ENCODE data around the gene TBC1D20.

TBC1D20 gene

DNA sequence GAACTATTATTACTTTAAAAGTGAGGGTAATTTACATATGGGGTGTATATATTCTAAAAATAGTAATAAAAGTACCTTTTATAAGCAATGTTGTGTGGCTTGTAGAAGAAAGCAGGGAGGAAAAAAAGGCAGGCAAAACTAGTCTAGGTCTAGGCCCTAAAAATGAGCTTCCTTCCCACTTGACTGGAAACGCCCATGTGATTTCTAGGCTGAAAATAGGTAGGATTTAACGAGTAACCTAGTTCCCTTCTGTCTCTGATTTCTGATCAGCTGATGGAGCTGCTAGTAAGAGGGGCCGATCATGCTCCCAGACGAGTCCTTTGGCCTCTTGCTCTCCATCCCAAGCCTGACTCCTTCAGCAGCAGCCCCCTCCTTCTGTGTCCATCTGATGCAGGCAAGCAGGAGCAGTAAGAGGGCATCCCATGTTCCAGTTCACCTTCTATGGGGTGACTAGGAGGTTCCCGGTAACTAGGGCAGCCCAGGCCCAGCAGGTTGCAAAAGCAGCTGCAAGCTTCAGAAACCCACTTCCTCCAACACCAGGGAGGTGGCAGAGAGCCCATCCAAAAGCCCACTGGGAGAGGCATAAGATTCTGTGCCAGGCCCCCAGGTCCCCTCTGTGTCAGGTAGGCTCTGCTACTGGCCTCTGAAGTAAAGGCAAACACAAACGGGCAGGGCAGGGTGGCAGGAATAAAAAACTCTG is 24.4 kb downstream of the TBC1D20 start:
- DNase-seq (ENCODE audit: low spot score): no peak

DNA sequence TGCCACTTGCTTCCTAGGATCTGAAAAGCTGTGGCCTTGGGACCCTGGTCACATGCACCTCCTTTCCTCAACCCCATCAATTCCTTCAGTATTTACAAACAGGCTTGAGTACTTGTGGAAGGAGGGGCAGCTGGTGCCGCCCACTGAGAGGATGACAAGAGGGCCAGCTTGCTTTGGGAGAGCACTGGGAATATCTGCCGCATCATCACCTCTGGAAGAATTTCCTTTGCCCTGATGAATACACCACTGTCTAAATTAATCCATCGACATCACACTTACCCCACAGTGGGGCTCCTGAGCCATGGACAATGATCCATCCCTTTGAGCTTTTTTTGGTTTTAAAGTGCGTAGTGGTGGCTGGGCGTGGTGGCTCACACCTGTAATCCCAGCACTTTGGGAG is 25.9 kb downstream of the TBC1D20 start:
- DNase-seq (ENCODE audit: low spot score): no peak

DNA sequence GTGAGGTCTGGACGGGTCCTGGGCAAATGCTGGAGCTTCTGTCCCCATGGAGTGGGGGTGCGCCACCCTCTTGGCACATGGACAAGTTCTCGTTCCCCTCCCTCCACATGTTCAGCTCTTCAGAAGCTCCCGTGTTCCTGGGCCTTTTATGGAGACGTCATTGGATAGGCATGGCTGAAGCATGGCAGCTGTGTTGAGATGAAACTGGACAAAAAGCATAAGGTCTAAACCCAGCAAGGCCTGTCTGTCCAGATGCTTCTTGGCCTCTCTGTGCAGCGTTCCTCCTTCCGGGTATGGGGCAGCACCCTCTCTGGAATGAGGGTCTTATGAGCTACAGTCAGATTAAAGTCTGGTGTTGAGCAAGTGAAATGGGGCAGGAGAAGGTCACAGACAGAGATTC is 26.8 kb downstream of the TBC1D20 start:
- no peak for DNase-seq (ENCODE audit: low spot score)

DNA sequence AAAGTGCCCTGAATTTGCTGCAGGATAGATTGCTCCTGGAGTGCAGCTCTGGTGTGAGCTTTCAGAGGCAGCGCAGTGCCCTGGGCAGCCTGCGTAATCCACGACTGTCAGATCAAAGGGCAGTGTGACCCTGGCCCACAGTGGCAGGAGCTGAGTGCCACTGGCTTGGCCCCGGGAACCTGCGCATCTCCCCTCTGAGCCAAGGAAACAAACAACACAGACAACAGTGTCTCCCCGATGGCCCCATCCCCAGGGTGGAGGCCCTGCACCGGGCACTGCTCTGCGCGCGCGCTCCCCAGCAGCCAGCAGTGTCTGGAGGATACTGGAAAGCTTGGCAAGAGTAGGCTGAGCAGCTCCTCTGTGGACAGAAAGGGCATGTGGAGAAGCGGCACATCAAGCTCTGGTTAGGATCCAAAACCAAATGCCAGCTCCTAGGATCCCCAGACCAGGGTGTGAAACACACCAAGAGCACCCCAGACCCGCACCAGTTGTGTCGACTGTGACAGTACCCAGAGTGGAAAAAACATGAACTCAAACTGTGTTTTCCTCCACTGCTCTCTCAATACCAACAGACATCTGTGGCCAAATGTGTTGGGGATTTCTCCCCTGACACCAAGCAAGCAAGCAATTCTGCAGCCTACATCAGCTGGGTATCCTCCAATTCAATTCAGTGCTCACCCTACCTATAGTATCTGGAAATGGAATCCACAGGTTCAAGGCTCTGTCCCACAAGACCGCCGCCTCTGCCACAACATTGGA is 27.5 kb downstream of the TBC1D20 start:
- no peak for DNase-seq (ENCODE audit: low spot score)

DNA sequence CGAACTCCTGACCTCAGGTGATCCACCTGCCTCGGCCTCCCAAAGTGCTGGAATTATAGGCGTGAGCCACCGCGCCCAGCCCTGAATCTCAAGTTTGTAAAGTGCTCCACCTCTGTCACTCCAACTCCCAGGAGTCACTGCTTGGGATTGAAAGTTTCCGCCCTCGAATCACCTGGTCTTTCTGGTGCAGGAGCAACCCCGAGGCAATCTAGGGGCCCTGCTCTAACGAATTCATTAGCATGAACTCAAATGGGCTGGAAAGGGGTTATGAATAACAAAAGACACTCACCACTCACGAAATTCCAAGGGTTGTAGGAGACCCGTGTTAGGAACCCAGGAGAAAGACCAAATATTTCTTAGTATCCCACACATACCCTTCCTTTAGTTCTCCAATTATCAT is 28.1 kb downstream of the TBC1D20 start:
- DNase-seq (ENCODE audit: low spot score): no peak

DNA sequence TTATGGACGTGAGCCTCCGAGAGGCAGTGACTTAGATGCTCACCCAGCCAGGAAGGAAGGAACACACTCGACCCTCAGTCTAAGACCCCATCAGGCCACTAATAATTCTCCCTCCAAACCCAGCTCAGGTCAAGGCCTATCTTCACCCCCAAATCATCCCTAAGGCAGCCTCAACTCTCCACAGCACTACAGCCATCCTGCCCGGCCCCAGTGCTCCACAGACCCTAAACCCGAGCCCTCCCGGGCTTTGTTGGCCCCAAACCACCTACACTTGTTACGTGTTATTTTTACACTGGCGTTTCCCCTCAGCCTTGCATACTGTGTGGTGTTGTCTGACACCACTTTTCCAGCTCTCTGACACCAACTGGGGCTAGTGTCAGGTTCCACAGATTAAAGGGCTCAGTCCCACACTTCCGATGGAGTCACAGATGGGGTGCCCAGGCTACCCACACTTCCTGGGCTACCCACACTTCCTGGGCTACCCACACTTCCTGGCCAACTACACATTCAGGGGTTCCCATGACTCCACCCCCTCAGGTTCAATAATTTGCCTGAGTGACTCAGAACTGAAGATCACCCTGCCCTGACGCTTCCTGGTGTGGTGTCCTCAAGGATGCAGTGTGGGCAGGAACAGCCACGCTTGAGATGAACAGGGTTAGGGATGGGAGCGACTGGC is 28.9 kb downstream of the TBC1D20 start:
- peak; percentile 43 for DNase-seq (ENCODE audit: low spot score)

DNA sequence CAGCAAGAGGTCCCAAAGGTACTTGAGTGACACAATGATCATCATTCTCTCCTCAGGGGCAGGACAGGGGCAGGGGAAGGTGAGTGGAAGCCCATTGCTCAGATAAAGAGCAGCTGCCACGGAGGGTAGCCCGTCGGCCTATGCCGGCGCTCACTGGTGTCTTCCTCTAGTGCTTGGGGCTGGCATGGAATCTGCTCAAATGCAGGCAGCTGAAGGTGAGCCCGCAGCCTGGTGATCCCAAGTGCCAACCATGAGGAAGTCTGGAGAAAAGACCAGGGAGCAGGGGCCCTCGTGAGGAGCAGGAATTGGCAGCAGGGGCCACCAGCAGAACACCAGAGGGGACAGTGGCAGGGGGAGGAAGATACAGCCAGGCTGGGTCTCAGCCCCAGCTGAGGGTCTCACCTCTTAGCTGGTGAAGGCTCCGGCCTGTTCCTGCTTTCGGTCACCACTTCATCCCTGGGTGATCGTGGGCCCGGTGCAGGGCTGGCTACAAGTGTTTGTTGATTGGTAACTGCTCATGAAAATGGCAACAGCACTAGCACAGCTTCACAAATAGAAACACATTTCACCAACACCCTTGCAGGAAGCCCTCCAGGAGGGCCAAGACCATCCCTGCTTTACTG is 29.5 kb downstream of the TBC1D20 start:
- DNase-seq (ENCODE audit: low spot score): no peak

DNA sequence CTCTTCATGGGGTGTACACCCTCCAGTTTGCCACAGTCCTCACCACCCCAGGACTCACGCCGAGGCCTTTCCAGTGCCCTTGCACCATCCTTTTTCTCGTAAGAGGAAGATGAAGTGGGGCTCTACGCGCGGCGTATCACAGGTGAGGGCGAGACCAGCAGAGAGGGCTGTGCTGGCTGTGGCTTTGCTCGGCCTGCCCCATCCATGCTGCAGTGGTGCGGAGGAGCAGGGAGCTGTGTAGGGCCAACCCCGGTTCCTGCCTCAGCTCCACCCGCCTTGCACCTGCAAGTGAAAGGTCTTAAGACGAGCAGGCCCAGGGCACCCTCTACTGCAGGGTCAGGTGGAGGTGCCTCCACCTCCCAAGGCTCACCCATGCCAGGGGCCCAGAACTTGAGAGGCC is 30.1 kb downstream of the TBC1D20 start:
- no peak for DNase-seq (ENCODE audit: low spot score)

DNA sequence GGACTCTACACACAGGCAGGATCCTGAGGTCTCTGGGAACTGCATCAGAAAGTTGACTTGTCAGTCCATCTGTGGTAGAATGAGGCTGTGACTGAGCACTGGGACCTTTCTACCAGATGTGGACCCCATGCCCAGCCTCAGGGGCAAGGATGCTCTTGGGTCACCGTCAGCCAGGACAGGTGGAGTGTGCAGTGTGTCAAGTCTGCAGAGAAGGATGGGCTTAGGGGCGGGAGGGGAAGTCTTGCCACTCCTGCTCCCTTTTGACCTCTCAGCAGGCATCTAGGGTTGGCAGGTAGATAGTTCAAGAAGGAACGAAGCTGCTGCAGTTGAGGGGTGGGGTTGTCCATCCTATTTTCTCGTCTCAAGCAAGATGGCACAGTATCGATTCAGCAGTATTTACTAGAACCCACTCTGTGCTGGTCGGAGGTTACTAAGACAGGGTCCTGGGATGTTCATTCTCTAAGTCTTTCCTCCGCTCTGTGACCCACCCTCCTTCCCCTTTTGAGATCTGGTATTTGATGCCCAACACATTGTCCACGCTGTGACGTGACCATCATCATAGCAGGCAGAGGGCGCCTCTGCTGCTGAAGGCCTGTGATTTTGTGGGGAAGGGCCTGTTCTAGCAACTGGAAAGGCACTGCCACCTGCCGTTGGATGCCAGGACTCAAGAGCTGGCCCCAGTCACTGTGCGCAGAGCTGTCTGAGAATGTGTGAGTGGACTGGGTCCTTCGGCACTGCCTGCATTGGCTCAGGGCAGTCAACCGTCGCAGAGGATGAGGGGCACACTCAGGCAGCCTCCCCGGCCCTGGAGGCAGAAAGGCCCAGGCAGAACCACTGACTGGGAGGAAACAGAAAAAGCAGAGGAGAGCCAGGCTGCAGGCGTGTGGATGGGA is 31.1 kb downstream of the TBC1D20 start:
- peak; percentile 26 for DNase-seq (ENCODE audit: low spot score)

DNA sequence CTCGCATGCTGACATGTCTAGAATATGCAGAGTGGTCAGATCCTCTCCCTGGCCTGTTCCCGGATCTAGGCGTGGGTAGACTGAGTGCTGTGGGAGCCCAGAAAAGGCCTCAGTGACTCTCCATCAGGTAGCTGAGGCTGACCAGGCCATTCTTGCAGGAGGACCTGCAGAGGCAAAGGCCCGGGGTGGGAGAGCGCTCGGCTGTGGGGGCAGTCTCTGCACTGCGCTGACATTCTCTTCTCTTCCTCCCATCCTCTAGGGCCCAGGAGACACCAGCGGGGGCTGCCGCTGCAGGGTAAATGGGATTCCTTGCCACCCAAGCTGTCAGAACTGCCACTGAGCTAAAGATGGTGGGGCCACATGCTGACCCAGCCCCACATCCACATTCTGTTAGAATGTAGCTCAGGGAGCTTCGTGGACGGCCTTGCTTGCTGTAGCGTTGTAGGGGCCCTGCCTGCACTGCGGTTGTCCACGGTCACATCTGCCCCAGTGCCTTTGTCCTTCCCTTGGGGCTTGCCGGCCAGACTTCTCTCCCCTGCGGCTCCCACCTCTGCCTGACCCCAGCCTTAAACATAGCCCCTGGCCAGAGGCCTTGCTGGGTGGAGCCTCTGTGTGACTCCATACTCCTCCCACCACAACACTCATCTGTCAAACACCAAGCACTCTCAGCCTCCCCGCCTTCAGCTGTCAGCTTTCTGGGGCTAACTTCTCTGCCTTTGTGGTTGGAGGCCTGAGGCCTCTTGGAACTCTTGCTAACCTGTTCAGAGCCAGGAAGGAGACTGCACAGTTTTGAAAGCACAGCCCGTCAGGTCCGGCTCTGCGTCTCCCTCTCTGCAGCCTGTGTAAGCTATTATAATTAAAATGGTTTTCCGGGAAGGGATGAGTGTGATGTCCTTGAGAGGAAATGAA is 32.0 kb downstream of the TBC1D20 start:
- DNase-seq (ENCODE audit: low spot score): no peak

DNA sequence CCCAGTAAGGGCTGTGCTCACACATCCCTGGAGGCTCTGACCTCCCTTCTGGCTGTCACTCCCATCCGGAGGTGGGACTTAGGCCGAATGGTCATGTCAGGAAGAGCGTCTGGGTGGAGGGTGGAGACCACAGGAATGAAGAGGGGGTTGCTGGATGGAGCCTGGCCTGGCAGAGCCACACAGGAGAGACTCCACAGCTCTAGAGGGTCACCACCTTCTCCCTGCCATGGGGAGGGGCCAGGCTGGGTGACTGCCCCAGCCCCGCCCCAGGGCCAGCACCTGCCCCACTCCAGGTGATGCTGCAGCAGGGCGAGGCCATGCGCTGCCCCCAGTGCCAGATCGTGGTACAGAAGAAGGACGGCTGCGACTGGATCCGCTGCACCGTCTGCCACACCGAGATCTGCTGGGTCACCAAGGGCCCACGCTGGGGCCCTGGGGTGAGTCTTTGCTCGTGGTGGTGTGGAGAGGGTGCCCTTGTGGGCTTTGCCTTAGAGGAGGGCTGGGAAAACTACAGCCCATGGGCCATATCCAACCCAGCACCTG is 33.6 kb downstream of the TBC1D20 start:
- no peak for DNase-seq (ENCODE audit: low spot score)

DNA sequence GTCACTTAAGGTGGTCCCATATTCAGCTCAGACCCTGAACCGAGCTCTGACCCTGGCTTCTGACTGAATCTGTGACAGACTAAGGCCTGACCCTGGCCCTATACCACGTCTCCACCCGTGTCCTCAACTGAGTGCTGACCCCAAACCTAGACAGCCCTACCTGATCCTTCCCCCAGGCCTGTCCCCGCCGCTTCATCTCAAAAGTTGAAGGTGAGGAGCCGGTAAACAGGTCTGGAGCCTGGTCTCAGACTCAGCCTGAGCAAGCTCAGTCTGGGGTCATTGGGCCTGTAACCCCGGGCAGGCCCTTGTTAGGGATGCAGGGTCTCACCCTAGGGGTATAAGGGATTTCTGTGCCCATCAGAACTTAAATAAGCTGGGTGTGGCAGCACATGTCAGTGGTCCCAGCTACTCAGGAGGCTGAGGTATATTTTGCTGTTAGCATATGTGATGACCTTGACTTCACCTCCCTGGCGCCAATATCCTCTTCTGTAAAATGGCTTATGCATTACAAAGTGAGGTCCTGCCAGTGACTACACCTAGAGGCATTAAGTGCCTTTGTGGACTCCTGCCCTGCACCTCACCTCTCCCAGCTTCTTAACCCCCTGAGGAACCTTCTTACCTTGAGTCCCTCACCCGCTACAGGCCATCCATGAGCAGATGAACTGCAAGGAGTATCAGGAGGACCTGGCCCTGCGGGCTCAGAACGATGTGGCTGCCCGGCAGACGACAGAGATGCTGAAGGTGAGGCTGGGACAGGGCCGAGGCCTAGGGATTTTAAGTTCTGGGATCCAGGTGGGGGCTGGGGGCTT is 34.3 kb downstream of the TBC1D20 start:
- DNase-seq (ENCODE audit: low spot score): no peak

DNA sequence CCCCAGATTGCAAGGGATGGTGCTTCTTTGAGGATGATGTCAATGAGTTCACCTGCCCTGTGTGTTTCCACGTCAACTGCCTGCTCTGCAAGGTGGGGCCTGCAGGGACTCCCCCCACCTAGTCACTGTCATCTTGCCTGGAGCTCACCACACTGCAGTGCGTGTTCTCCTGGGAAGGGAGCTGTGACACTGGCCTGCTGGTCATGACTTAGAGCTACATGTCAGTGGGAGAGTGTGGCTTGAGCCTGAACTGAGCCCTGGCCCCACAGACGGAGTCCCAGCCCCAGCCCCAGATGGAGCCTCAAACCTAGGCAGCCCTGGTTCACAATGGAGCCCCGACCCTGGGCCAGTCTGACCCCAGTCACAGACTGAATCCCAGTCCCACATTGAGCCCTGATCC is 34.9 kb downstream of the TBC1D20 start:
- DNase-seq (ENCODE audit: low spot score): no peak

DNA sequence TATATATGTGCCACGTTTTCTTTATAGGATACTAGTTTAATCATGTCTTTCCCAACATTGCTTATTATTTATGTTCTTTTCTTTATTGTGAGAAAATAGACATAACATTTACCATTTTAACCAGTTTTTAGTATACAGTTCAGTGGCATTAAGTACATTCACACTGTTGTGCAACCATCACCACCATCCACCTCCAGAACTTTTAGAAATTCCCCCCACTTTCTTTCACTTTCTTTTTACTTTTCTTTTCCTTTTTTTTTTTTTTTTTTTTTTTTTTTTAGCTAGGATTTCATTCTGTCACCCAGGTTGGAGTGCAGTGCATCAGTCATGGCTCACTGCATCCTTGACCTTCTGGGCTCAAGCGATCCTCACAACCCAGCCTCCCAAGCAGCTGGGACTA is 35.8 kb downstream of the TBC1D20 start:
- no peak for DNase-seq (ENCODE audit: low spot score)

DNA sequence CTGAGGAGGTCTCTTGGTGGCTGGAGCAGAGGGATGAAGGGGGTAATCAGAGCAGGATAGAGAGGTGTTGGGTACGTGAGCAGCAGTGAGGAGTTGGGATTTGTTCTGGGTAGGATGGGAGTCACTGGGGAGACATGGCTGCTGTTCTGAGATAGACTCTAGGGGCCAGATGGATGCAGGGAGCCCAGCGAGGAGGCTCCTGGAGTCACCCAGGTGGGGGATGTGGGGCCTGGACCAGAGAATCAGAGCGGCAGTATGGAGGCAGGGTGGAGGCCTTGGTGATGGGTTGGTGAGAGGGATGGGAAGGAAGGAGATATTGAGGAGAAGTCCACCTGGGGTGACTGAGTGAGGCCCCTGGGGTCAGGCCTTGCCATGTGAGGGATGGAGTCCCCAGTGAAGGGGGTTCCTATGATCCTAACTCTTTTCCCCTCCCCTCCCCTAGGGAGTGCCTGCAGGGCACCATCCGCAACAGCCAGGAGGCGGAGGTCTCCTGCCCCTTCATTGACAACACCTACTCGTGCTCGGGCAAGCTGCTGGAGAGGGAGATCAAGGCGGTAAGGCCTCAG is 40.6 kb downstream of the TBC1D20 start:
- no peak for DNase-seq (ENCODE audit: low spot score)

DNA sequence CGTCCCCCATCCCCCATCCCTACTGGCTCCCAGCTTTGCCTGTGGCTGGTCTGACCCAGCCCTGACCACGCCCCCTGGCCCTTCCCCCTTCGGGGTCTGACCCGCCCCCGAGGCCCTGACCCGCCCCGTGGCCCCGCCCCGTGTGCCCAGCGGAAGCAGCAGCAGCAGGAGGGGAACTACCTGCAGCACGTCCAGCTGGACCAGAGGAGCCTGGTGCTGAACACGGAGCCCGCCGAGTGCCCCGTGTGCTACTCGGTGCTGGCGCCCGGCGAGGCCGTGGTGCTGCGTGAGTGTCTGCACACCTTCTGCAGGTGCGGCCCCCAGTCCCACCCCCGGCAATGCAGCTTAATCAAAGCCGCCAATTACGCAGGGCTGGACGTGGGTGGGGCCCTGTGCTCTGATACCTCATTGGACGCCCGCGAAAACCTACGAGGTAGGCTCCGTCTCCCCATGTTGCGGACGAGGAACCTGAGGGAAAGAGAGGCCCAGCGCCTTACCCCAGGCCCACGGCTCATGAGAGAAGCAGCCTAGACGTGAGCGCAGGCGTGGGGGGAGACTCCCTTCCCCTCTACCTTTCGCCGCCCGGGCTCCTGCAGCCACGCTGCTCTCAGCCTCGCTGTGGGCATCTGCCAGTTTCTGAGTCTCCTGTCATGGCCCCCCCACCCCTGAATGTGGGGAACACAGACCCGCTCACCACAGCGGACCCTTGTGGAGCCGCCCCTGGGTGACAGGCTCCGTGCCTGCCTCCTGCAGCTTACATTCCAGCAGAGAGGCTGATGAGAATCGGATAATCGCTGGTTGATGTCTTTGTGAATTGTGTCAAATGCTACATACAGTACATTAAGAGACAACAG is 41.4 kb downstream of the TBC1D20 start:
- no peak for DNase-seq (ENCODE audit: low spot score)

DNA sequence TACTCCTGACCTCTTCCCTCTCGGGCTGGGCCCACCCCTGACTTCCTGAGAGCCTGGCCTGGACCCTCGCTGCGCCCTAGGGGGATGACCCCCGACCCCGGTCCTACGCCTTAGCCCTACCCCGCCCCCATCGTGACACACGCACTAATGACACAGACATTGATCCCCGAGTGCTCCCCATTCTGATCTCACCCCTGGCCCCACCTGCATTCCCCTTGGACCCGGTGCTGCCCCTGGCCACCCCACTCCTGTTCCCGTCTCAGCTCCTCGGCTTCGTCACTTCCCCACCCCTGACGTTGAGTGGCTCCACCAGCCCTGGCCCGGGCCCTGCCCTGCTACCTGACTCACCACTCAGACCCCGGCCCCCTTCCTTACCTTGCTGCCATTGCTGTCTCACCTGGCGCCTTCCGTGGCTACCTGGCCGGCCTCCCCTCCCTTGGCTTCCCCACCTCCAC is 42.1 kb downstream of the TBC1D20 start:
- no peak for DNase-seq (ENCODE audit: low spot score)

DNA sequence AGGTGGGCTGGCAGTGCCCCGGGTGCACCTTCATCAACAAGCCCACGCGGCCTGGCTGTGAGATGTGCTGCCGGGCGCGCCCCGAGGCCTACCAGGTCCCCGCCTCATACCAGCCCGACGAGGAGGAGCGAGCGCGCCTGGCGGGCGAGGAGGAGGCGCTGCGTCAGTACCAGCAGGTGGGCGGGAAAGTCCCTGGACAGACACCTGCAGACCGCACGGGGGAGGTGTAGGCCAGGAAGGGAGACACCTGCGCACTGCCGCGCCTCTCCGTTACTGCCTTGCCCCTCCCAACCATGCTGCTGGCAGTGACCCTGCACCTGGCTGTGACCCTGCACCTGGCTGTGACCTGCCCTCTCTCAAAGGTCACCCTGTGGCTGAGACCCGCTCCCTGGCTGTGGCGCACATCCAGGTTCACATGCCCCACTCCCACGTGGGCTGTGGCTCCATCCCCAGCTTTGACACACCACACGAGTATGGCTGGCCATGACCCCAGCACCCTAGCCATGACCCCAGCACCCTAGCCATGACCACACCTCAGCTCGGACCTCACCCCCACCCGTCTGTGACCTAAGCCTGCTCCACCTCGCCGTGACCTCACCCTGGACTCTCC is 42.7 kb downstream of the TBC1D20 start:
- DNase-seq (ENCODE audit: low spot score): no peak
